SU-DHL-6 (cell line): ENCODE results near the gene SRA1.

Experiments used
- CTCF ChIP-seq: fragments of 200-600 bp; sonication (generic); IDR thresholded peaks from one replicate; pipeline ENCODE4 v1.5.1; 2017; ENCODE audit warnings: antibody characterized with exemption, mild to moderate bottlenecking, low read length, moderate library complexity; ENCODE audit not compliant: insufficient read depth, poor library complexity, severe bottlenecking
- EZH2phosphoT487 ChIP-seq: fragments of 200-600 bp; sonication (generic), shearing (Covaris generic); conservative IDR thresholded peaks from 2 replicates; pipeline ENCODE4 v1.6.1; 2018; ENCODE audit warnings: mild to moderate bottlenecking, antibody characterized with exemption, low read length, moderate library complexity, mixed read lengths

DNA sequence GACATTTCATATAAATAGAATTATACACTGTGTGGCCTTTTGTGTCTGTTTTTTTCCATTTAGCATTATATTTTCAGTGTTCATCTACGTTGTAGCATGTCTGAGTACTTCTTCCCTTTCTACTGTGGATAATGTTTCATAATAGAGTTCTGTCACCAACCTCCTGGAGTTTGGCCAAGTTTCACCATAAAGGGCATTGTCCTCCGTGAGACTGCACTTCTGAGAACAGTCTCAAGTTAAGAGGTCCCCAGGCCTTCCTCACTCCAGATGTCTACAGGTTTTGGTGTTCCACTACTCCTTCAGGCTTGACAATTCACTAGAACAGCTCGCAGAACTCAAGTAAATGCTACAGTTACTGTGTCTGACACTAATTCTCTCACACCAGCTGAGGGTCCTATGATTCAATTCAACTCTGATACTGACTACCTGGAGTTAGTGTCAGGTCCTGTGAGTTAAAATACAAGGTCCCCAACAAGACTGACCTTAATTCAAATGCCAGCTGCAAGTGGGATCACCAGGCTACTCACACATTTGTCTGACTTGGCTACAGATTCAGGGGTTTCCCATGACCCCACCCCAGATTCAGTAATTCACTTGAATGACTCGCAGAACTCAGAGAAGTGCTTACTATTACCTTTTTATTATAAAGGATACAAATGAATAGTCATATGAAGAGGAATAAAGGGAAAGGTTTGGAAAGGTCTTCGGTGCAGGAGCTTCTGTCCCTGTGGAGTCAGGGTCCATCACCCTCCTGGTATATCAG, 38.4 kb upstream of the SRA1 start:
- TF ChIP-seq CTCF (no peak), EZH2phosphoT487 (no peak)
